ENCODE measurements around the gene MRC1. TPM values are rescaled to one million over a fixed set of nuclear protein-coding genes. Genes with fewer than 3 reads are reported as not detected.

The MRC1 gene
- total and polyA plus RNA-seq, 2 of the 8 experiments (the other 6 are each of a cell fraction or from before 2014, with no cell fraction given), result 0.03 to 0.06 TPM

DNA sequence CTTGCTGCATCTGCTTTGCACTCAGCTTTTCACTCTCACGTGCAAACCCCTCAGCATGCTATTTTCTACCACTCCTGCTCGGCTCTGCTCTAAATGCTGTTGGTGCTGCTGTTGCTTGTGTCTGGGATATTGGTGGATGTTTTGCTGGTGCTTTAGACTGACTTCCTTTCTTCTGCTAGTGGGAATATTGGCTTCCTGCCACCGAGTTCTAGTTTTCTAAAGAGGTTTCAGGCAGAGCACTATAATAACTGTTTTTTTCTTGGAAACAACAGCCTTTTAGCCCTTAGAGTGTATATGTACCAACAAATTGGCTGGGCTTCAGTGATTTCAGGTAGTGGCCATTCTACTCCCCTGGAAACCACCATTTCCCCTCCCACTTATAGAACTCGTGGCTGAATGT is 29.4 kb upstream of the MRC1 start:
- Histone ChIP-seq H3K79me1 (ENCODE audit: low read depth, low read length) (no peaks in the 10 kb centered on the region), H2BK20ac (ENCODE audit: low read length) (no peak overlapping the region), H3K79me2 (ENCODE audit: control insufficient read depth in 1 of 2, insufficient read depth in 2 of 2, low read length in 2 of 2) (no peaks in the 10 kb centered on the region), H2BK12ac (ENCODE audit: low read depth, low read length) (no peak overlapping the region), H3K18ac (ENCODE audit: extremely low read depth, low read length) (no peak overlapping the region), H3K23me2 (ENCODE audit: low read depth, low read length) (no peaks in the 10 kb centered on the region), H4K91ac (replicated peaks; ENCODE audit: insufficient read length, low read length) (no peak overlapping the region), H3K4ac (replicated peaks; ENCODE audit: insufficient read length, low read depth, low read length) (no peak overlapping the region), H2BK5ac (ENCODE audit: low read depth, low read length) (no peak overlapping the region), H3K23ac (ENCODE audit: insufficient read length) (no peak overlapping the region), H3K4me1 (replicated peaks in 1 of 4; ENCODE audit: control insufficient read depth in 3 of 4, insufficient read depth in 4 of 4, low read length in 3 of 4) (no peaks in the 10 kb centered on the region), H3K56ac (replicated peaks; ENCODE audit: insufficient read length, low read depth, low read length) (no peak overlapping the region), H2BK120ac (replicated peaks; ENCODE audit: low read depth, low read length) (no peak overlapping the region), H3K27ac (ENCODE audit: low read depth, low read length) (no peak overlapping the region), H3K4me3 (ENCODE audit: extremely low read depth in 1 of 4, insufficient read depth in 2 of 4, low read depth in 3 of 4, low read length in 4 of 4) (no peak overlapping the region), H2AFZ (ENCODE audit: low read length) (no peak overlapping the region), H2AK5ac (ENCODE audit: low read depth, low read length) (no peak overlapping the region), H3K4me2 (ENCODE audit: insufficient read depth in 1 of 2, low read depth in 2 of 2, low read length in 2 of 2) (no peak overlapping the region), H4K8ac (ENCODE audit: extremely low read depth, insufficient read depth, low read length) (no peak overlapping the region), H4K5ac (ENCODE audit: insufficient read length, low read depth, low read length) (no peak overlapping the region), H3K27me3 (replicated peaks in 1 of 4; ENCODE audit: control insufficient read depth in 3 of 4, extremely low read depth in 1 of 4, insufficient read depth in 3 of 4, low read length in 3 of 4) (no peaks in the 10 kb centered on the region), H4K20me1 (replicated peaks in 1 of 2; ENCODE audit: control insufficient read depth in 1 of 2, insufficient read depth in 2 of 2, low read length in 2 of 2) (no peaks in the 10 kb centered on the region), H3K9ac (replicated peaks in 1 of 4; ENCODE audit: extremely low read depth in 1 of 4, low read depth in 3 of 4, low read length in 3 of 4) (no peak overlapping the region), H3K9me3 (ENCODE audit: insufficient read depth in 2 of 2, low read depth in 1 of 2, low read length in 1 of 2) (no peaks in the 10 kb centered on the region), H3K14ac (ENCODE audit: insufficient read length) (no peak overlapping the region), H2BK15ac (ENCODE audit: low read length) (no peak overlapping the region), H3K36me3 (ENCODE audit: control insufficient read depth in 2 of 4, insufficient read depth in 4 of 4, low read length in 3 of 4) (no peaks in the 10 kb centered on the region)
- CTCF ChIA-PET (ENCODE audit: partially characterized antibody), result interaction anchor here (0.6 to 3.0 kb wide), 5 partner anchors 7 to 167 kb away, joined by 3 to 6 read pairs (median 3); no protein-coding TSS in a partner anchor
- DNase-seq (ENCODE audit: low read depth in 1 of 2, low spot score in 2 of 2), result no peak
- 66% methylated on average over 4 of the region's 4 CpGs; no CpG with 5 or more reads in 1 of the 2 experiments for WGBS, 2 experiments (ENCODE audit: extremely low coverage in 1 of 2, insufficient coverage in 1 of 2, insufficient read length in 1 of 2, insufficient replicate concordance in 2 of 2, low coverage in 1 of 2, low lambda C conversion rate in 2 of 2, missing lambda C conversion rate in 1 of 2)
- no peak for FAIRE-seq
- POLR2A ChIA-PET (ENCODE audit: partially characterized antibody), result no interaction called here
- TF ChIP-seq, protein P1, sequence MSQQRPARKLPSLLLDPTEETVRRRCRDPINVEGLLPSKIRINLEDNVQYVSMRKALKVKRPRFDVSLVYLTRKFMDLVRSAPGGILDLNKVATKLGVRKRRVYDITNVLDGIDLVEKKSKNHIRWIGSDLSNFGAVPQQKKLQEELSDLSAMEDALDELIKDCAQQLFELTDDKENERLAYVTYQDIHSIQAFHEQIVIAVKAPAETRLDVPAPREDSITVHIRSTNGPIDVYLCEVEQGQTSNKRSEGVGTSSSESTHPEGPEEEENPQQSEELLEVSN (IDR thresholded peaks at IDR 0.05), result no peak
- TF ChIP-seq ASH2L (IDR thresholded peaks at IDR 0.05; ENCODE audit: low read length) (no peak), BCL11A (IDR thresholded peaks at IDR 0.05; ENCODE audit: low read depth in 2 of 2, low read length in 2 of 2) (no peak), HDAC6 (IDR thresholded peaks at IDR 0.05; ENCODE audit: low read depth, low read length) (no peak), CTBP2 (IDR thresholded peaks at IDR 0.05; ENCODE audit: borderline replicate concordance, insufficient read depth, insufficient read length, low read length) (no peak), GTF2F1 (IDR thresholded peaks at IDR 0.05; ENCODE audit: borderline replicate concordance, low read depth, low read length) (no peak)
